Measurements from ENCODE around the gene USB1.

GRCh38 chr16:57982385-57982784 lies 18.8 kb upstream of the USB1 start:
- TF ChIP-seq EZH2 (IDR thresholded peaks at IDR 0.05; ENCODE audit: low read length, unreplicated experiment) = no peak
- no peak for TF ChIP-seq CTCF (conservative IDR thresholded peaks at IDR 0.05; ENCODE audit: low read depth, low read length)
